GM19397 (cell line): Measurements from ENCODE around the gene HLA-B.
A peak's percentile ranks its signal among the peaks of the same experiment; 100 is the strongest.
"Not testable (repeated sequence)": the region's sequence is repeated elsewhere in the genome, so short reads cannot be mapped to it uniquely, and the experiment has no call there.

Source experiments
- ATAC-seq: cut with Tn5 transposase; IDR thresholded peaks from one replicate; pipeline ENCODE4 v1.9.1; 2021; ENCODE audit warnings: mild to moderate bottlenecking, moderate library complexity; ENCODE audit not compliant: unreplicated experiment

Gene HLA-B

DNA sequence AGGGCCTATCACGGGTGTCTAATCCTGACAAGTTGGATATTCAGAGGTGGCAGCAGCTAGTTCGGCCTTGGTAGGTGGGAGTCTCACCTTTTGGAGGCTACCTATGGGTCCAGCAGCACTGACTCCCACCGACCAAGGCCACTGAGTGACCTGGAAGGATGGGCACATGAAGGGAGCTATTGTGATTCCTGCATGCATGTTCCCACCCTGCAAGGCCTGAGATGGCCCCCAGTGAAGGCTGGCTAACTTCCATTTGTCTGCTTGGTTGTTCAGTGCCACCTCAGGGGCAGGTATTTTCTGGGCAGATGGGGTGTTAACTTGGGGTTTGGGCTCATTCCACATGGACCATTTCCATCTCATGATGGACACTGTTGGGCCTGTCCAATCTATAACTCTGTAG, 28.1 kb upstream of the HLA-B start:
- ATAC-seq = no peak

DNA sequence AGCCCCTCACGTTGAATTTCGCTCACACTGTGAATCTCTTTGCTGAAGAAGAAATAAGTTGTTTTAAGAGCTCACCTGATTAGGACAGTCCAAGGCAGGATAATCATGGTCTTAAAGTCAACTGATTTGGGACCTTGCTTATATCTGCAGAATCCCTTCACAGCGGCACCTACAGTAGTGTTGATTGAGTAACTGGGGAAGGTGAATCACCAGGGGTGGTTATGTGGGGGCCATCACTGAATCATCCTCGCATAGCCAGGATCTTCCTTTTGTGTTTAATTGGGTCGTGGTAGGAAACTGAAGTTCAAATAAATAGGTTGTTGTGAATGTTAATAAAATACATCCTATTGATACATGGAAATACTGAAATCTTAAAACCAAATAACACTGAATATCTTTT, 26.2 kb upstream of the HLA-B start:
- ATAC-seq = no peak

DNA sequence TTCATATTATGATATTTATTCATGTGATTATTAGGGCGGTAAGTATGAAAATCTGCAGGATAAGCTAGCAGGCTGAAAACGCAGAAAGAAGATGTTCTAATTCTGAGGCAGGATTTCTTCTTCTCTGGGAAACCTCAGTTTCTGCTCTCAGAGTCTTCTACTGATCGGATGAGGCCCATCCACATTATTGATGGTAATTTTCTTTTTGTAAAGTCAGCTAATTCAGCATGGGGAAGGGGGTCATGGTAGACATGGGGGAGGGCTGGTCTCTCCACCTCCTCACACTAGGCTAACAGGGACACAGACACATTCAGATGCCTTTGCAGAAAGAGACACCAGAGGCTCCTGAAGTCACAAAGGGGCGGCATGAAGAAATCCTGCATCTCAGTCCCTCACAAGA, 24.7 kb upstream of the HLA-B start:
- no peak for ATAC-seq

DNA sequence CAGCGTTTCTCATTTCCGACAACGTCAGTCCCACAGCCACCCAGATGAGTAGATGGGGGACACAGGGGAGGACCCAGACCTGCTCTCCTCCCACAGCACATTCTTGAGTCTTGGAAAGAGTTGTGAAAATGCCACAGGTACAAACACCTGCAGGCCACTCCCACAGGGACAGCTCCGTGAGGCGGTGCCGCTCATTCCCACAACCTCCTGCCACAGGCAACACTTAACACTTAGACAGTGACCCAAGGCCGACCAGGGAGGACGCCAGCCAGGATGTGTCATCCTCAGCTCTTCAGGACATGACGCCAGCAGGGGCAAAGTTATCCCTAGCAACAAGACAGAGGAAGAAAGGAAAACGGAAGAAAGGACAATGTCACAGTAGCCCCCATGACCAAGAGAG, 22.9 kb upstream of the HLA-B start:
- no peak for ATAC-seq

DNA sequence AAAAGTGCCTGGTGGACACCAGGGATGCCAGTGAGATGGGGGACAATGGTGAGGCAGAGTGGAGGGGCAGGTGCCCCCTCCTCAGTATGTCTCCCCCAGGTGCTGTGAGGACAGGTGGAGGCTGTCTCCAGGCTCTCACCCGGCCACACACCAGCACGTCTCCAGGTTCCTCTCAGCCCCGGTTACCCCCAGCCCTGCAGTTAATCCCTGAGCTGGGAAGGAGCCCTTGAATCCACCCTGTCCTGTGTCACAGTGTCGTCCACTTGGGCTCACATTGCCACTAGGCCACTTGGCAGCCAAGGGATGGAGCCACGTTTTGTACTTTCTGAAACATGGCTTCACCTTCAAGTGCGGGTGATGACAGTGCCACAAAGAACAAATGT, 21.7 kb upstream of the HLA-B start:
- ATAC-seq = no peak

DNA sequence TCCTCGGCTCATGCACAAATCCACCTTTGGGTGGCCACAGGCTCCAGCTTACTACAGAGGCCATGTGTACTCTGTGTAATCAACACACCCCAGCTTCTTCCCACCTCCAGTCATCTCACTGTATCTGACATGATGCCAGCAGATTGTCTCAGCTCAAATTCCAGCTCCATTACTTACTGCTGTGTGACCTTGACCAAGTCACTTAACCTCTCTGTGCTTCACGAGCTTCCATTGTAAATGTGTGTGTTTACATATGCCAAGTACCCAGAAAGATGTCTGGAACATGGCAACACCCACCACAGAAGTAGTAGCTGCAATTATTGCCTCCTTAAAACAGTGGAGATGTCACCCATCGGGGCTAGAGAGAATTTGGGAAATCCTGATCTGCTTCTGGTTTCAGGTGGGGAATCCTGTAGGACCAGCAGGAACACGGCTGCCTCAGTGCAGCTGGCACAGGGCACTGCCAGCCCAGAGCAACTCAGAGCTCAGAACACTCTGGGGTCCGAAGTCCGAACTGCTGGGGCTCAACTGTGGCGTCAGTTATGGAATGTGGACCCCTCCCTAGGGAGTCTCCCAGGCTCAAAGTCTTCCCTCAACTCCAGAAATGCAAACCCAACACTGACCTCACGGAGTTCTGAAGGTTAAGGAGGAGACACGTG, 21.2 kb upstream of the HLA-B start:
- no peak for ATAC-seq

DNA sequence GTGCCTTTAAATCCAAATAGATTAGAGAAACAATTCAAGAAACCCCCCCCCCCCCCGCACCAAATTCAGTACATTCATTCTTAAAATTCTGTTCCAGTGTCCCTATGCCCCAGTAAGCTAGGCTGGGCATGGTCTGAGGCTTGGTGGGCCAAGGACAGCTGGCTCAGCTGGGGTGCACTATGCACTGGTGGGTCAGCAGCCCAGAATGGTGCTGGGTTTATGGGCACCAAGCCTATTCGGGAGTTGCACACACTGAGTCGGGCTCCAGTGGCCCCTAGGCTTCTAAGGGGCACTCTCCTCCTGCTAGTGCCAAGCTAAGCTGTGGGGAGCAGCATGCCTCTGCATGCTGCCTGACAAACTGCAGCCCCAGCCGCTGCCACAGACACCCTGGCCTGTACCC, 20.1 kb upstream of the HLA-B start:
- ATAC-seq = no peak

DNA sequence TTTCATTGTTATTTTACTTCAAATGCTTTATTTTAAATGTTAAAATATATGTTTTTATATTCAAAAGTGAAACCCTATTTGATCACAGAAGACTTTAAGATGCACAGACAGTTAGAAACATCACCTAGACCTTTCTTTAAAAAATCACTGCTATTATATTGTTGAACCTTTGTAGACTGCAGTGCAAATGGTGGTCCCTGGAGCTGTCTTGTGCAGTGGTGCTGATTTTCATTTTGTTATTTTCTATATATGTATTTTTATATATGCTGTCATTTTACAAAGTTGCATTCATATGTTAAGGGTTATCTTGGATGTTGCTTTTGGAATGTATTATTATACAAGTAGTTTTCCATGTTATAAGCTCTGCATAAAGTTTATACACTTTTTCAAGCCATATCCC, 18.7 kb upstream of the HLA-B start:
- no peak for ATAC-seq

DNA sequence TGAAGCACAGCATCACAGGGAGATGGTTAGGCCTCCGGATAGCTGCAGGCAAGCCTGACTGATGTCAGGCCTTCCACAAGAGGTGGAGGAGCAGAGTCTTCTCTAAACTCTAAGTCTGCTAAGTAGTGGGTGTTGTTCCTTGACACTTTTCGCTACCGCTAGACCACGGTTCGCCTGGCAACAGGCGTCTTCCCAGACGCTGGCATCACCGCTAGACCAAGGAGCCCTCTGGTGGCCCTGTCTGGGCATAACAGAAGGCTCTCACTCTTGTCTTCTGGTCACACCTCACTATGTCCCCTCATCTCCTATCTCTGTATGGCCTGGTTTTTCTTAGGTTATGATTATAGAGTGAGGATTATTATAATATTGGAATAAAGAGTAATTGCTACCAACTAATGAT, 17.1 kb upstream of the HLA-B start:
- ATAC-seq = not testable (repeated sequence)

DNA sequence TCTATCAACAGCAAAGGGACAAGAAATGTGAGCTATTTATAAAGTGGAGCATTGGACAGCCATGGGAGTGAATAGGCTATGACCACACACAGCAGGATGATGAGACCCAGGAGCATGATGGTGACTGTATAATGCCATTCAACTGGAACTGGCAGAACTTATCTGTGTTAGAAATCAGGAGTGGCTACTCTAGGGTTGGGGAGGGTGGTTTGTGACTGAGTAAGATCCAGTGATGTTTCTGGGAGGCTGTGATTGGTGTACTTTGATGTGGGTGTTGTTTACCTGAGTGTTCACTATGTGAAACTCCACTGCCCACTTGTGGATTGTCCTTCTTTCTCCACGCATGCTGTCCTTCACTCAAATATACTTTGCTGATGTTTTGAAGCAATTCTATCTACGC, 11.5 kb upstream of the HLA-B start:
- no peak for ATAC-seq

DNA sequence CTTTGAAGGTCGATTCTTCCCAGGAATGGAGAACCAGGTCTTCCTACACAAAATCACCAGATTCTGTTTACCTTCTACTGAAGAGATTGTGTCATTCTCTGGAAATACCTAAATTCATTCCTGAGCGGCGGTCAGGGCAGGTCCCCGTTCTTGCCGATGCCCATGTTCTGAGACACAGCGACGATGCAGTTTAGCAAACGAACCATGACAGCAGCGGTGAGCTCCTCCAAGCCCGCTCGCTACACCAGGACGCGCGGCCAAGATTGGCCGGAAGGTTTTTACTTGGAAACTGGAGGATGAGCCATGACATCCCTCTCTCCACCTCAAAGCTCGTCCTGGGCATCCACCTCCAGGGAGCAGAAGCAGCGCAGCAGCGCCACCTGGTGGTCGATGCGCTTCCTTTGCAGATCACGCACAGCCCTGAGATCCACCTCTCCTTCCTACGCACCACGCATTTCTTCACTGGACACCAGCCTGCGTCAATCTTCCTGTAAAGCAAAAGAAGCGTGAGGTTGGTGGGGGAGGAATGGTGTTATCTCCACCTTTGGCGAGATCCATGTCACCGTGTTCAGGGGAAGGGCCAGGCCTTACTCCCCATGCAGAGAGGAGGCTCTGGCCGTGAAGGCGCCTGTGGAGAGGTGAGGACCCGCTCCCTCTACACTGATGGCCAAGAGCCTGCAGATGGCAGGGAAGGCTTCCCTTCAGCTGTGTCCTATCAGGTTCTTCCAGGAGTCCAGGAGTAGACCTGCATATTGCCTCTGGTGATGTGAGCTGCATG, 9.9 kb upstream of the HLA-B start:
- ATAC-seq = no peak

DNA sequence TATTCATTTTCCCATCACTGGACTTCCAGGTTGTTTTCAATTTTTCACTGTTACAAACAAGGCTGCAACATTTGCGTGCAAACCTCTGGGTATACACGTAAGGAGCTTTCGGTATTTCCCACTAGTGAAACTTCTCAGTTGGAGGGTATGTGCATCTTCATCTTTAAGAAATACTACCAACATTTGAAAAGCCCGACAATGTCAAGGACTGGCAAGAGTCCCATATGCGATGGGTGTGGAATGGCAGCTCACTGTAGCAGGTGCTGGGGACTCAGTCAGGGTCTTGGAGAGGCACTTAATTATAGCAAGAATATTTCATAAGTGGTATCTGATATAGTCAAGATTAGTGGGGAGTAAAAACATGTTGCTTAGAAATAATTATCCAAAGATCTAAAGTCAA, 8.9 kb upstream of the HLA-B start:
- no peak for ATAC-seq

DNA sequence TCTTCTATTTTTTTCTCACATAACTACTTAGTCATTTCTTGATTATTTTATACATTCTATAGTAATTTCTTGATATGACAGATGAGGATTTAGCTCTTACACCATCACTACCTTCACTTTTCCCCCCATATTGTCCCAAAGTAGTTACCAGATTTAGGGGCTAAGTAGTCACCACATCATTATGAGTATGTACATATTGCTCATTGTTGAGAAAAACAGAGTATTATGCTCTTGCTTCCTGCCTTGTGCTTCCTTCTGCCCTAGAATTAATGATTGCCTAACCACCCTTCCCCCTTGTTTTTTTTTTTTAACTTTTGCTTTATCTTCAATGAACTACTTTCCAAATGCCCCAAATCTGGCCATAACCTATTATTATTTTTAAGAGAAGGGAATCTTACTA, 6.8 kb upstream of the HLA-B start:
- no peak for ATAC-seq

DNA sequence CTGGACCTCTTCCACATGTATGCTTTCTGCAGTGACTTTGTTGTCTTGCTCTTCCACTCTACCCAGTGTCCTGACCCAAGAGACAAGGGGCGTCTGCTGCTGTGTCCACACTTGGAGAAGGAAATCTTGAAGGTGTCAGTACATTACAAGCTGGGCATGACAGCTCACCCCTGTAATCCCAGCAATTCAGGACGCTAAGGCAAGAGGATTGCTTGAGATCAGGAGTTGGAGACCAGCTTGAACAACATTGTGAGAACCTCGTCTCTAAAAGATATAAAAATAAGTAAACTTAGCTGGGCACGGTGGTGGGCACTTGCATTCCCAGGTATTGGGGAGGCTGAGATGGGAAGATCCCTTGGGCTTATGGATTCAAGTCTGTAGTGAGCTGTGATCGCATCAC, 5.8 kb upstream of the HLA-B start:
- ATAC-seq = no peak

DNA sequence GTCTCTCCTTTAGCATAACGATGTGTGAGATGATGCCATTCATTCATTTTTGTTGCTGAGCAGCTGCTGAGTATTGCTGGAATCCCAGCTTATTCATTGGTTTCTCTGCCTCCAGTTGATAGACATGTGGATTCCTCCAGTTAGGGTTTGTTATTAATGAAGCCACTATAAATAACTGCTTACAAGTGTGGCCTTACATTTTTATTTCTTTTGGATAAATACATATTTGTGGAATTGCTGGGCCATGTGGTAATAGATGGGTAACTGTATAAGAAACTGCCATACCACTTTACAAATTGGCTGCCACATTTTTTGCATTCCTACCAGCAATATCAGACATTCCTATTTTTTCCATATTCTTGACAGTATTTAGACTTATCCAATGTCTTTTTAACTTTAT, 2.6 kb upstream of the HLA-B start:
- ATAC-seq = no peak

DNA sequence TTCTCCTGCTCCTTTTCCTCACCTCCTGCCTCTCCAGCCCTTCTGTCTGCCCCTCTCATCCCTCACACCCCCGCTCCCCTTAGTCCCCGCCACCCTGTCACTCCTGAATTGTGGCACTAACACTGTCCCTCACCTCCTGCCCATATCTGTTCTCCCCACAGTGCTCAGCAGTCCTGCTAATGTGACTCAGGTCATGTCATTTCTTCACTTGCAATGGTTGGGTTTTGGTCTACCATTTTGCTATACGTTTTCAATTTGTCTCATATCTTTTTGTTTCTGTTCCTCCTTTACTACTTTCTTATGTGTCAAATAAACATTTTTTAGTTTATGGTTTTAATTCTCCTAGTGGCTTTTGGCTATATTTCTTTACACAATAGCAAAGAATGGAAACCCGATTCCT, 1.3 kb upstream of the HLA-B start:
- ATAC-seq = no peak

DNA sequence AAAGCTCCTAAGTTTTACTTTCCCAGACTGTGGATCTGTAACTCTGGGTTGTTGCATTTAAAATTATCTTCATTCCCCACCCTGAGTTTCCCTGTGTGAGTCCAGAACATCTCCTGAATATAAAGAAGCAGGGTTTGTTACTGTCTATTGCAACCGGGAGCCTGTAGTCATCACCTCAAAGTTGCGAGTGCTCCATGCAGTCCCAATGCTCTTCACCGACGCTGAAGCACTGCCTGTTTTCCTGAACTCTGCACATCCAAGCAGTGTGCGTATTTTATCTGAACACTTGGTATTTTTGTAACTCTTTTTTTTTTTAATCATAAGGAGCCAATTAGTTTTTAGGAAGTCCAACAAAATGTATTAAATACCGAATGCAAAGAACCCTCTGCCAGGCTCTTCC, 907 bp upstream of the HLA-B start:
- no peak for ATAC-seq

DNA sequence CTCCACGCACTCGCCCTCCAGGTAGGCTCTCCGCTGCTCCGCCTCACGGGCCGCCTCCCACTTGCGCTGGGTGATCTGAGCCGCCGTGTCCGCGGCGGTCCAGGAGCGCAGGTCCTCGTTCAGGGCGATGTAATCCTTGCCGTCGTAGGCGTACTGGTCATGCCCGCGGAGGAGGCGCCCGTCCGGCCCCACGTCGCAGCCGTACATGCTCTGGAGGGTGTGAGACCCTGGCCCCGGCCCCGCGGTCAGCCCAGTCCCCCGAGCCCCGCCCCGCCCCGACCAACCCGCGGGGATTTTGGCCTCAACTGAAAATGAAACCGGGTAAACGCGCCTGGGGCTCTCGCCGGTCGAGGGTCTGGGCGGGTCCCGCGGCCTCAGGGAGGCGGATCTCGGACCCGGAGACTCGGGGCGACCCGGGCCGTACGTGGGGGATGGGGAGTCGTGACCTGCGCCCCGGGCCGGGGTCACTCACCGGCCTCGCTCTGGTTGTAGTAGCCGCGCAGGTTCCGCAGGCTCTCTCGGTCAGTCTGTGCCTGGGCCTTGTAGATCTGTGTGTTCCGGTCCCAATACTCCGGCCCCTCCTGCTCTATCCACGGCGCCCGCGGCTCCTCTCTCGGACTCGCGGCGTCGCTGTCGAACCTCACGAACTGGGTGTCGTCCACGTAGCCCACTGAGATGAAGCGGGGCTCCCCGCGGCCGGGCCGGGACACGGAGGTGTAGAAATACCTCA, 598 bp downstream of the HLA-B start:
- peak; percentile 32 for ATAC-seq

DNA sequence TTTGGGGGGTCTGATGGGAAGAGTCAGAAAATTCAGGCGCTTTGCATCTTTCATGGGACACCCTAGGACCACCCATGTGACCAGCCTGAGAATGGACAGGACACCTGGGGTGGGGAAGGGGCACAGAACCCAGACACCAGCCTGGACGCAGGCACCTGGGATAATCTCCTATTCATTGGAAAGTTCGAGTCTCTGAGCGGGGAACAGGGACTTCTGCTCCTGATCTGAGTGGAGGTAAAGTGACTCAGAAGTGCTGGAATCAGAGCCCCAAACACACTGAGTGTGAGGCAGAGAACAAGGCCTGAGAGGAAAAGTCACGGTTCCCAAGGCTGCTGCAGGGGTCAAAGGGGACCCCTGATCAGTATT, 1.4 kb downstream of the HLA-B start:
- no peak for ATAC-seq

DNA sequence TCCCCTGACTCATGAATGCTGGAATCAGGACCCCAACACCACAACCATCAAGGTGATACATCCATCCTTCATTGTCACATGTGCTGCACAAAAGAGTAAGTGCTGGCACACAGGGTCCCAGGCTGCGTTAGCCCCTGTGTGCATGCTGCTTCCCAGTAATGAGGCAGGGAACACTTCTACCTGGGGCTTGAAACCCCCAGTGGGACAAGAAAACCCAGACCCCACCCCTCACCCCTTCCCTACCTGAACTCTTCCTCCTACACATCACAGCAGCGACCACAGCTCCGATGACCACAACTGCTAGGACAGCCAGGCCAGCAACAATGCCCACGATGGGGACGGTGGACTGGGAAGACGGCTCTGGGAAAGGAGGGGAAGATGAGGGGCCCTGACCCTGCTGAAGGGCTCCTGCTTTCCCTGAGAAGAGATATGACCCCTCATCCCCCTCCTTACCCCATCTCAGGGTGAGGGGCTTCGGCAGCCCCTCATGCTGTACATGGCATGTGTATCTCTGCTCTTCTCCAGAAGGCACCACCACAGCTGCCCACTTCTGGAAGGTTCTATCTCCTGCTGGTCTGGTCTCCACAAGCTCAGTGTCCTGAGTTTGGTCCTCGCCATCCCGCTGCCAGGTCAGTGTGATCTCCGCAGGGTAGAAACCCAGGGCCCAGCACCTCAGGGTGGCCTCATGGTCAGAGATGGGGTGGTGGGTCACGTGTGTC, 2.0 kb downstream of the HLA-B start:
- no peak for ATAC-seq

DNA sequence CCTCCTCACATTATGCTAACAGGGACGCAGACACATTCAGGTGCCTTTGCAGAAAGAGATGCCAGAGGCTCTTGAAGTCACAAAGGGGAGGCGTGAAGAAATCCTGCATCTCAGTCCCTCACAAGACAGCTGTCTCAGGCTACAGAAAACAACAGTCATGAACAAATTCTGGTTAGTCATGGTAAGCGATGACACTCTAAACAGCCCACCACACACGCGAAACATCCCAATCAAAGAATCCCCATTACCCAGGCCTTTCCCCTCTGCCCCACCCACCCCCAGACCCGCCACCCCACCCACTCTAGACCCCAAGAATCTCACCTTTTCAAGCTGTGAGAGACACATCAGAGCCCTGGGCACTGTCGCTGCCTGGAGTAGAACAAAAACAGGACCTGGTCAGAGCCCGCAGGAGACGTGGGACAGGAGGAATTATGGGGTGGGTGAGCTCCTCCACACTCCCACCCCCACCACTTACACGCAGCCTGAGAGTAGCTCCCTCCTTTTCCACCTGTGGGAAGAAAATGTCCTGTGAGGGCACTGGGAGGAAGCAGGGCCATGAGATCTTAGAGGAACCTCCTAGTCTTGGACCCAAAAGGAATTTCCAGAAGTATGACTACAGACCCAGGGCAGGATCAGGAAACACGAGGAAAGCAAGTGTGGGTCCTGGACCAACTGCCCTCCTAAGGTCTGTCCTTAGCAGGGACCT, 2.7 kb downstream of the HLA-B start:
- no peak for ATAC-seq
